Globus pallidus (tissue), 1 donor: Measurements from ENCODE around the gene FGF18.
"Not testable (repeated sequence)": the region's sequence is repeated elsewhere in the genome, so short reads cannot be mapped to it uniquely, and the experiment has no call there.

Experiments used
- DNase-seq: peaks from one replicate; pipeline ENCODE4 v3.0.0-alpha.2; 2015; ENCODE audit warnings: low spot score

FGF18 gene

GRCh38 chr5:171497494-171497893 lies 78.0 kb downstream of the FGF18 start:
- DNase-seq, result not testable (repeated sequence)

DNA sequence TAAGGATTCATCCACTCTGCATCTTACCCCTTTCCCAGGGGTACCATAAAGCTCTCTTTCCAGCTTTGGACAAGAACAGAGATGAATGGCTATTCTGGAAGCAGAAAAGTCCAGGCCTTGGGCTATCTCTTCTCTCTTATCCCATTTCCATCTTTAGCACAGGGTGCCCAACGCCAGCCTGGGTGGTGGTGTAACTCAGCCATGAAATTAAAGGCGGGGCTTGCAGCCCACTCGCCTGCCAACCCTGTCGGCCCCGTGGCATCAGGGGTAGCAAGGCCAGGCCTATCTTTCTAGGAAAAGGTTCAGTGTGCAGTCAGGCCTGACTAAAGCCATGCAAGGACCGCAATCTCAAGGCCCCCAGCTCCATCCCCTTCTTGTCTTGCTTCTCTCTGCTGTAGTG lies 78.7 kb downstream of the FGF18 start:
- DNase-seq, result no peak

GRCh38 chr5:171499611-171500010 lies 80.2 kb downstream of the FGF18 start:
- no peak for DNase-seq

GRCh38 chr5:171505473-171506043 lies 86.1 kb downstream of the FGF18 start:
- DNase-seq, result no peak

GRCh38 chr5:171506951-171507350 lies 87.5 kb downstream of the FGF18 start:
- no peak for DNase-seq
